Neural crest cell (in vitro differentiated cells): Measurements from ENCODE around the gene BPIFB6. TPM values are rescaled to one million over a fixed set of nuclear protein-coding genes. Genes with fewer than 3 reads are reported as not detected.

Experiments
- DNase-seq: peaks from one replicate; pipeline ENCODE4 v3.0.0; 2021; ENCODE audit warnings: low read depth, mixed read lengths, low spot score
- H3K27ac Mint-ChIP-seq: one replicate; pipeline ENCODE4 v1.8.0; 2021; ENCODE audit warnings: mild to moderate bottlenecking, mixed read lengths; ENCODE audit not compliant: unreplicated experiment
- H3K27me3 Mint-ChIP-seq: 2 replicates; pipeline ENCODE4 v1.8.0; 2021; ENCODE audit warnings: low read depth, mild to moderate bottlenecking, mixed read lengths
- H3K36me3 Mint-ChIP-seq: 2 replicates; pipeline ENCODE4 v1.8.0; 2021; ENCODE audit warnings: low read depth, mild to moderate bottlenecking, mixed read lengths
- H3K4me1 Mint-ChIP-seq: 2 replicates; pipeline ENCODE4 v1.8.0; 2021; ENCODE audit warnings: mixed read lengths
- H3K4me3 Mint-ChIP-seq: one replicate; pipeline ENCODE4 v1.8.0; 2021; ENCODE audit warnings: mild to moderate bottlenecking, mixed read lengths
- H3K9me3 Mint-ChIP-seq: 2 replicates; pipeline ENCODE4 v1.8.0; 2021; ENCODE audit warnings: mixed read lengths
- total RNA-seq: library from RNA; stranded (reverse); gene quantifications from 2 replicates; pipeline ENCODE4 v1.2.1, GENCODE V29; 2021
- TF ChIP-seq, protein P1 (sequence below): fragments of 200-600 bp; sonication (generic); conservative IDR thresholded peaks from 2 replicates; pipeline ENCODE4 v1.5.0; 2021; ENCODE audit warnings: antibody characterized with exemption, mild to moderate bottlenecking

Gene BPIFB6
- total RNA-seq, 1 donor from 2014 or later = not detected

DNA sequence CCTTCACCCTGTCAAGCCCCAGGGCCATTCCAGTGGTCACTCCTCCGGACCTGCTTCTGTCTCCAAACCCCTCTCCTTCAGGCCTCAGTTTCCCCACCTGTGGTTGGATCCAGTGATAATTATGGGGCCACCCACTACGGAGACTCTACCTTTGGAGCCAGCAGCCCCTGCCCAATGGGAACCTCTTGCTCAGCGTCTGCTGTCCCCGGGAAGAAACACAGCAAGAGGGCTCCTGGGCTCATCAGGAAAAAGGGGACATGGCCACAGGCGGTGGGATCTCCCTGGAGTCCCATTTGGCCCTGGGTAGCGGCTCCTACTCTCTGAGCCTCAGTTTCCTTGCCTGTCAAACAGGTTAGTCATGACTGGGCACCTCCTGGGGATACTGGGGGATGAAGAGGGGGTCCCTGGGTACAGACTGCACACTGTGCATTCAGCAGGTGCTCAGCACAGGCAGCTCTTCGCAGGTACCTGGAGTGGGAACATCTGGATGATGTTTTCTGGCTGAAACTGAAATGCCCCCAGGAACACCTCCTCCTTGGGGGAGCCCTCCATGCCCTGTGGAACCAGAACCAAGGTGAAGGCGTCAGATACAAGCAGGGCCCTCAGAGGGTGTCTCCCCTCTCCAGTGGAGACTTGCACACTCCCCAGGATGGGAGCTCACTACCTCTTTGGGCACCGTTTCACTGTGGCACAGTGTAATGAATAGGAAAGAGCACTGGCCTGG is 46.7 kb upstream of the BPIFB6 start:
- H3K4me3 Mint-ChIP-seq = no peak overlapping the region
- no peak for DNase-seq
- H3K9me3 Mint-ChIP-seq = no peaks in the 10 kb centered on the region
- peaks cover 44% of the 10 kb centered on the region for H3K4me1 Mint-ChIP-seq
- H3K27me3 Mint-ChIP-seq = no peaks in the 10 kb centered on the region
- TF ChIP-seq, protein P1, sequence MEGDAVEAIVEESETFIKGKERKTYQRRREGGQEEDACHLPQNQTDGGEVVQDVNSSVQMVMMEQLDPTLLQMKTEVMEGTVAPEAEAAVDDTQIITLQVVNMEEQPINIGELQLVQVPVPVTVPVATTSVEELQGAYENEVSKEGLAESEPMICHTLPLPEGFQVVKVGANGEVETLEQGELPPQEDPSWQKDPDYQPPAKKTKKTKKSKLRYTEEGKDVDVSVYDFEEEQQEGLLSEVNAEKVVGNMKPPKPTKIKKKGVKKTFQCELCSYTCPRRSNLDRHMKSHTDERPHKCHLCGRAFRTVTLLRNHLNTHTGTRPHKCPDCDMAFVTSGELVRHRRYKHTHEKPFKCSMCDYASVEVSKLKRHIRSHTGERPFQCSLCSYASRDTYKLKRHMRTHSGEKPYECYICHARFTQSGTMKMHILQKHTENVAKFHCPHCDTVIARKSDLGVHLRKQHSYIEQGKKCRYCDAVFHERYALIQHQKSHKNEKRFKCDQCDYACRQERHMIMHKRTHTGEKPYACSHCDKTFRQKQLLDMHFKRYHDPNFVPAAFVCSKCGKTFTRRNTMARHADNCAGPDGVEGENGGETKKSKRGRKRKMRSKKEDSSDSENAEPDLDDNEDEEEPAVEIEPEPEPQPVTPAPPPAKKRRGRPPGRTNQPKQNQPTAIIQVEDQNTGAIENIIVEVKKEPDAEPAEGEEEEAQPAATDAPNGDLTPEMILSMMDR = no peak
- H3K27ac Mint-ChIP-seq = no peak overlapping the region
- H3K36me3 Mint-ChIP-seq = no peaks in the 10 kb centered on the region

DNA sequence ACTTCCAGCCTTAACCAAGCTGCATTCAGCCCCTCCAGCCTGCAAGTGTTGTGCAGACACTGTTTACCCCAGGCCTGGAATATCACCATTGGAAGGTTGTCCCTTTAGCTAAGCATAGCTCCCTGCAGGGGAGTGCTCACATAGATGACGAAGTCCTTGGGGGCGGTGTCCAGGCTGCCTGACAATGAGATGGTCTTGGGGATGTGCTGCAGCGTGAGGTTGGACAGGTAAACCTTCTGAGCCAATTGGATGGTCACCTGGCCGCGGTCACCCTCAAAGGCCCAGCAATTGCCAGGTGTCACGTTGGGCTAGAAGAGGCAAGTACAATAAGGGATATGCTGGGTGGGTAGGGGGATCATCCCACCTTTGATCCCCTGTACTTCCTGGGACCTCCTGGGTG is 45.9 kb upstream of the BPIFB6 start:
- H3K27ac Mint-ChIP-seq = no peak overlapping the region
- TF ChIP-seq, protein P1 = no peak
- no peak overlapping the region for H3K4me3 Mint-ChIP-seq

DNA sequence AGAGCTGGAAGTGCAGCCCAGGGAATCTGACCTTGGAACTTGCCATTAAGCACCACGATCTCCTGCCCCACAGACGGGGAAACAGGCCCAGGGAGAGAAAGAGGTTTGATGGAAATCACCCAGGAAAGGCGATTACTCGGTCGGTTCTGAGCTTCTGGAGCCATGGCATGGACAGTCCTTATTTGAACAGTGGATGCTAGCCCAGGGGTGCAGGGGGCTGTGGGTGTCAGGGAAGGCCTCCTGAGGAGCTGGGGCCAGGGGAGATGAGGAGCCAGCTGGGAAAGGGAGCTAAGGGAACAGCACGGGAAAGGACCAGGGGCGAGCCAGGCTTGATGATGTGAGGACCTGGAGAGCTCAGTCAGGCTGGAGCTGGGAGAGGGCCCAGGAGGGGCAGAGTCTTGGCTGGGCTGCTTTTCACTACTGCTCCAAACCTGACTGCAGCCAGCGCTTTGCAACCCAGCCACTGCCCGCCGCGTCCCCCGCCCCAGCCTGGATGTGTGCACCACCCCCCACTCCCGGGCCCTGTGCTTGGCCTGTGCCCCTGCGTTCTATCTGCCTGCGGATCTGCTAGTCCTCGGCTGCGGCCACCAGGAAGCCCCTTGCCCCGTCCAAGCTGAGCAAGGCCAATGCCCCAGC is 45.0 kb upstream of the BPIFB6 start:
- Mint-ChIP-seq H3K27ac (no peak overlapping the region), H3K4me3 (no peak overlapping the region), H3K4me1 (peaks cover 28% of the 10 kb centered on the region), H3K27me3 (no peaks in the 10 kb centered on the region), H3K36me3 (no peaks in the 10 kb centered on the region), H3K9me3 (no peaks in the 10 kb centered on the region)
- TF ChIP-seq, protein P1 = no peak
- no peak for DNase-seq

More for the DNA sequence above, 45.9 kb upstream of the BPIFB6 start:
- H3K9me3 Mint-ChIP-seq = no peaks in the 10 kb centered on the region
- no peaks in the 10 kb centered on the region for H3K27me3 Mint-ChIP-seq
- no peaks in the 10 kb centered on the region for H3K36me3 Mint-ChIP-seq
- H3K4me1 Mint-ChIP-seq = peaks cover 37% of the 10 kb centered on the region
- DNase-seq = no peak

DNA sequence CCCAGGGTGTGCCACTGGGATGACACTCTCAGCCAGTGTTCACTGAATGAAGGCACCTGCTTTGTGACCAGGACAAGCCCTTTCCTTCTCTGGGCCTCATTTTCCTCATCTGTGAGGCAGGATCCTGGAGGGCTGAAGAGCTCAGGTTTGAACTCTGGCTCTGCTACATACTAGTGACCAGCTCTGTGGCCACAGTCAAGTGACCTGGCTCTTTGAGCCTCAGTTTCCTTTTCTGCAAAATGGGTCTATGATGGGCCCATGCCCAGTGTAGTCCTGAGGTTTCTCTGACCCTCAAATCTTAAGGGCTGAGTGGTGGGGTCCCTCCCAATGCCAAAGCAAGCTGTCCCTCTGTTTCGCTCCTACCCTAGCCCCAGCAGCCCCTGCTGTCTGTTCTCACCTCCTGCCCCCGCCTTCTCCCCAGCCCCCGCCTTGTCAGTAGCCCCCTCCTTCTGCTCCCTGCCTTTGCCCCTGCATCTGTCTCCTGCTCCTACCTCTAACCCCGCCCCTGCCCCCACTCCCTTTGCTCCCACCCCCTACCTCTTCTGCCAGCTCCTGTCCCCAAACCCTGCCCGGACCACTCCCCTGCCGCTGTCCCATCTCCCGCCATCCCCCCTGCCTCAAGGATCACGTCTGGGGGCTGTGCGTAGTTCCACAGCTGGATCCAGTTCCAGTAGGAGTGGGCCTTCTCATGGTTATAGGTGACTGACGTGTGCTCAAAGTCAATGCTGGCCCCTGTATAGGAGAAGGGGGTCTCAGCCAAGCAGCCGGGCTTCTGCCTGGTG is 44.2 kb upstream of the BPIFB6 start:
- Mint-ChIP-seq H3K4me3 (no peak overlapping the region), H3K27ac (no peak overlapping the region), H3K36me3 (no peaks in the 10 kb centered on the region), H3K4me1 (peaks cover 24% of the 10 kb centered on the region), H3K9me3 (no peaks in the 10 kb centered on the region), H3K27me3 (no peaks in the 10 kb centered on the region)
- no peak for DNase-seq
- TF ChIP-seq, protein P1 = no peak

DNA sequence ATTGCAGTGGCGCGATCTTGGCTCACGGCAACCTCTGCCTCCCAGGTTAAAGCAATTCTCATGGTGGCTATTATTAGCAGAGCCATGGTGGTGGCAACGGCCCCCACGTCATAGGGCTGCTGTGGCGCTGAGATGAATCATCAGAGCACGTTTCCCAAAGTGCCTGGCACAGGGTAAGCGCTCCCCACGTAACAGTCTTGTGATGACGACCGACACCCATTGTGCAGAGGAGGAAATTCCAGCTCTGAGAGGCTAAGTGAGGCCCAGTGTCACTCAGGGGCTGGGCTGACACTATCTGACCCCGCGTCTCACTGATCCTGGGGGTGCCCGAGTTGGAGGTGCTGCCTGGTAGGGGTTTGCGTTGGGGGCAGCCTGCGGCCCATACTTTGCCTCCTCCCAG is 43.4 kb upstream of the BPIFB6 start:
- Mint-ChIP-seq H3K4me3 (no peak overlapping the region), H3K27me3 (no peaks in the 10 kb centered on the region), H3K36me3 (no peaks in the 10 kb centered on the region), H3K4me1 (peaks cover 19% of the 10 kb centered on the region), H3K27ac (no peak overlapping the region), H3K9me3 (no peaks in the 10 kb centered on the region)
- TF ChIP-seq, protein P1 = no peak
- DNase-seq = no peak
